Activated T-cell treated with anti-CD3 and anti-CD28 coated beads for 1 hour (primary cell): ENCODE measurements around the gene PIN4.
"Not testable (repeated sequence)": the region's sequence is repeated elsewhere in the genome, so short reads cannot be mapped to it uniquely, and the experiment has no call there.

ENCODE experiments used
- DNase-seq: peaks from one replicate; pipeline ENCODE4 v3.0.0-alpha.2; 2020; ENCODE audit warnings: low read depth

Gene PIN4

DNA sequence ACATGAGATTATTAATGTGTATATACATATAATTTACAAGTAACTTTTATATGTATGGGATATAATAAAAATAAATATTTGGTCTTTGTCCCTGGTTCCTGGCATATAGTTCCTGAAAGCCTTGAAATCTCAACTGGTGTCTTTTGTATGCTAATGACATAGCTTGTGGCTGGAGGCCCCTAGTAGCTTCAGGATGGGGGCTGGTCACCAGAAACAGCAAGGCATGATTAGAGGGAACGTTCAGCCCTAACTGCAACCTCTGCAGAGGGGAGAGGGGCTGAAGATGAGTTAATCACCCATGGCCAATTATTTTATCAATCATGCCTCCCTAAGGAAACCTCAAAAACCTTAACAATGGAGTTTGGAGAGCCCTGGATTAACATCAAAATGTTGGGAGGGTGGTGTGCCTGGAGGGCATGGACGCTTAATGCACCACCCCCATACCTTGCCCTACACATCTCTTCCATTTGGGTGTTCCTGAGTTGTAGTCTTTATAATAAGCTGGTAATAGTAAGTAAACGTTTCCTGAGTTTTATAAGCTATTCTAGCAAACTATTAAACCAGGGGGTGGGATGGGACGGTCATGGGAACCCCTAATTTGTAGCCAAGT, 21.3 kb downstream of the PIN4 start:
- no peak for DNase-seq

GRCh38 chrX:72203421-72203820, 21.9 kb downstream of the PIN4 start:
- no peak for DNase-seq

DNA sequence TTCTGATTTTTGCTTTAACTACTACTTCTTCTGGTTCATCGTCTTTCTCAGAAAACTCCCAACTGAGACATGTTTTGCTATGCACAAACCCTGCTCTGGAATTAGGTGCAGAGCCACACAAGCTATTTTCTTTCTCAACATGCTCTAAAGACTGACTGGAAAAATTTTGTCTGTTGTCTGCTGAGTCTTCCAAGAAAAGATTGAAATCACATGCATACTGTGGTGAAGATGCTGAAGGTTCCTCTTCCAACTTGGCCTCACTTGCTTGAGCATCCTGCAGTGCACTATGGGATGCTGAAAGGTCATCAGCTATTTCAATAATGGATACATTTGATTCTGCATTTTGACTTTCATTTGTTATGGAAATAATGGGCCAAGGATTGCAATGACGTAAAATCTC, 24.1 kb downstream of the PIN4 start:
- DNase-seq, result no peak

DNA sequence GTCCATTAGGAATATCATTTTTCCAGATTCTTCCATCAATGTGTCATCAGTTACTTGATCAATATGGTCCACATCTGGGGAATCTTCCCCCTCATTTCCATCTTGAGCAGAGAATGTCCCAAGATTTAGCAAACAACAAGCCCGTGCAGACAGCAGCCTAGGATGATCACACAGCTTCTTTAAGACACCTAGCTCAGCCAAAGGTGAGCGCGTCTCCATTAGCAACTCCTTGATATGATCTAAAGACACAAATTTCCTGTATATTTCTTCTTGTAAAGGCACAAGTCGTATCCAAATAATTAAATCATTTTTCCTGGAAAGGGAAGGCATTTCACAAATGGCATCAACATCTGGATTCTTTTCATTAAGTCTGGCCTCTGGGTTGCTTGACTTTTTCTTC, 25.8 kb downstream of the PIN4 start:
- no peak for DNase-seq

DNA sequence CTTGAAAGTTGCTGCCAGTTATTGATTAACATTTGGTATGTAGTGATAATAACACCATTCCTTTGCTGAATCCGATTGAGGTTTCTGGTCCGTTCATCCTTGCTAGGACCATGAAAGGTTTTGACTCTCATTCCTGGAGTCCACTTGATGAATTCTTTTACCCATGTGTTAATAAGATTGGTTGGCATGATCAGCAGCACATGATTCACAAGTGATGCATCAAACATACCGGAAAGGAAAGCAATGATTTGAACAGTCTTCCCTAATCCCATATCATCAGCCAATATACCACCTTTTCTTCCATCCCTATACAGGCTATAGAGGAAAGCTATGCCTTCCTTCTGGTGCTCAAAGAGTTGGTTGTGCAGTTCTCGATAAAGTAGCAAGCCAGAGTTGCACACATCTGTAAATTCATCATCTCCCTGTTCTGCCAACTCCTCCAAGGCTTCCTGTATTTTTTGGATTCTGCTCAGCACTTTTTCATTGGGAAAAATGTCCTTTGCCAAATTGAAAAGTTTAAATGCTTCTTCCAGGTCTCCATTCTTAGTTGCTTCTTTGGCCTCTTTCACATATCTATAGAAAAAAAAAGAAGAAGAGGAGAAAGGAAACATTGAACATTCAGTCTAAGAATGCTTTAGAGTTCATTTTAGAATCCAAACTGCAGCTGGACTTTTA, 26.7 kb downstream of the PIN4 start:
- no peak for DNase-seq

DNA sequence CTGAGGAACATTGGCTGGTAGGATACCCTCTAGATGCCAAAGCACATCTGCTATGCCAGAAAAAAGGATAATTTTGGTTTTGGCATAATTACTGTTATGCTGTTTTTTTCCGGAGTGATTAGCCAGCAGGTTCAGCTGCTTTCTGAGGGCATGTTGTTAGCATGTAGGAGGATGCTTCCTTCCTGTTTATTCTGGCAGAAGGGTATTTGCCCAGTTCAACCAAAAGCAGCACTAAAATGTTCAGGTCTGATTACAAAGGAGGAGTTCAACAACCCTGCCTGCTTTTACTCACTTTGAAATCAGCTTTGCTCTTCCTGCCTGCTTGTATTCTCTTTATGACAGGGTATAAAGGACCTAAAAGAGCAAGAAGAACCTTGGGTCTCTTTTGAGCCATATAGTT, 35.4 kb downstream of the PIN4 start:
- DNase-seq, result no peak

DNA sequence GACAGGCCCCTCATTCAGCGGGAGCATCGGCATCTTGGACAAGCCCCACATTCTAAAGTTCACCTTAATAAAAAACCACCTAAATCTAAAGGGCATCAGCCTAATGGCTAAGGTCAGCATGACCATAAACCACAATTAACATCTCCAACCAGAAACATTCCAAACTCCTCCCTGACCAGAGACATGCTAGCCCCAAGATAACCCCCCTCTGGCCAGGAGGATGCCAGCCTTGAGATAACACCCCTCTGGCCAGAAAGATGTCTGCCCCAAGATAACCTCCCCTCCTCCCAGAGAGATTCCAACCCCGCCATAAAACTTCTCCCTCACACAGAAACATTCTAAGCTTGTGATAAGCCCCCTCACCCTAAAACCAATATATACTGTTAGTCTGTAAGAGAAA, 38.8 kb downstream of the PIN4 start:
- DNase-seq, result not testable (repeated sequence)

DNA sequence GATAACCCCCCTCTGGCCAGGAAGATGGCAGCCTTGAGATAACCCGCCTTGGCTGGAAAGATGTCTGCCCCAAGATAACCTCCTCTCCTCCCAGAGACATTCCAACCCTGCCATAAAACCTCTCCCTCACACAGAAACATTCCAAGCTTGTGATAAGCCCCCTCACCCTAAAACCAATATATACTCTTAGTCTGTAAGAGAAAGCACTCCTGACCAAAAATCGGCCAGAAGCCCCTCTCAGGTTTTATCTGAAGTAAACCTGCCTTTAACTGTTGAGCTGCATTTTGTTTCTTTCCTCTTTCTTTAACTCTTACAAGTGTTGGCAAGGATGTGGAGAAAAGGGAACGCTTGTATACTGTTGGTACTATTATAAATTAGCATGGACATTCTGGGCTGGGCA, 48.7 kb downstream of the PIN4 start:
- DNase-seq, result no peak

GRCh38 chrX:72236841-72237240, 55.3 kb downstream of the PIN4 start:
- DNase-seq, result no peak

- no peak for DNase-seq
These were observed 56.6 kb downstream of the PIN4 start for GRCh38 chrX:72238183-72238582.

DNA sequence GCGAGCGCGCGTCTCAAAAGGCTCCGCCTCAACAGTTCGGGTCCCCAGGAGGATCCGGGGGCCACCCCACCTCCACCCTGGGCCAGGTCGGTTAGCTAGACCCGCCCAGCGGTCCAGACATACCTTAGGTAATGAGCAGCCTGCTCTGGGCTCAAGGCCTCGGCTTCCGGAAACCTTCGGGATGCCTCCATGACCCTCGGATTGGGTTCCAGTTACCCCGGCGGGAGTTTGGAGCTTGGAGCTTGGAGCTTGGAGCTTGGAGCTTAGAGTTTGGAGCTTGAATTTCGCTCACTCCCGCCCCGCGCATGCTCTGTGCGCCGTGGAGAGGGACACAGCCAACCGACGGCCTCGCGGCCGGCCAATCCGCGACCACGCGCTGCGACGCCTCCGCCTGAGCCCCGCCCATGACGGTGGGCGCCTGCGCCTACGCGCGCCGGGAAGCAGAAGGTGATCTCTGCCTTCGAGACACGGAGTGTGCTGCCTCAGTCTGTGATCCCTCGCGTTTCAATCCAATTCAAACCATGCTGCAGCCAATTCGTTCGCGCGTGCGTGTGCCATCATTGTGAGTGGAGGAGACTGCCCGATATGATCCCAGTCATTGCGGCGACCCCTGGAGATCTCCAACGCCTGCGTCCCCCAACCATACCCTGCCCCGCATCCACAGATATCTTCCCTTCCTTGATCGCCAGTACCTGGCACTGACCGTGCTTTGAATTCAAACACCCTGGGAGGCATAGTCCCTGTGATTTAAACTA, 57.3 kb downstream of the PIN4 start, which contains the start of gene ERCC6L:
TSS of gene ERCC6L (minus strand) at position 307 of the 755 bp plus-strand sequence. CDS start at position 191, 116 bp downstream.
- DNase-seq, result peak; percentile 71

GRCh38 chrX:72240976-72241375, 59.4 kb downstream of the PIN4 start:
- DNase-seq, result no peak

DNA sequence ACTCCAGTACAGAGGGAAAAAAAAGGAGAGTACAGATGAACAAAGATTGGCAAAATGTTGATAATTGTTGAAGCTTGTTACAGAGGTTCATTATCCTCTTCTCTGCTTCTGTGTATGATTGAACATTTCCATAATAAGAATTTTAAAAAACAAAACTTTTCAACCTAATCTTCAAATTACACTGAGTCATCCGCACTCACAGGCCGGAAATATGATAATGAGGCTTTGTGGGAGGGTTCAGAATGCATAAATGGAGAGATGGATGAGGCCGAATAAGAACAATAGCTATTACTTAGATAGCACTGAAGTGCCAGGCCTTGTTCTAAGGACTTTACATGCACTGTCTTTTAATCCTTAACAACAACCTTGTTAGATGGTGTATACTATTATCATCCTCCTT, 61.9 kb downstream of the PIN4 start:
- DNase-seq, result no peak

GRCh38 chrX:72245461-72246089, 64.0 kb downstream of the PIN4 start:
- DNase-seq, result peak; percentile 10

DNA sequence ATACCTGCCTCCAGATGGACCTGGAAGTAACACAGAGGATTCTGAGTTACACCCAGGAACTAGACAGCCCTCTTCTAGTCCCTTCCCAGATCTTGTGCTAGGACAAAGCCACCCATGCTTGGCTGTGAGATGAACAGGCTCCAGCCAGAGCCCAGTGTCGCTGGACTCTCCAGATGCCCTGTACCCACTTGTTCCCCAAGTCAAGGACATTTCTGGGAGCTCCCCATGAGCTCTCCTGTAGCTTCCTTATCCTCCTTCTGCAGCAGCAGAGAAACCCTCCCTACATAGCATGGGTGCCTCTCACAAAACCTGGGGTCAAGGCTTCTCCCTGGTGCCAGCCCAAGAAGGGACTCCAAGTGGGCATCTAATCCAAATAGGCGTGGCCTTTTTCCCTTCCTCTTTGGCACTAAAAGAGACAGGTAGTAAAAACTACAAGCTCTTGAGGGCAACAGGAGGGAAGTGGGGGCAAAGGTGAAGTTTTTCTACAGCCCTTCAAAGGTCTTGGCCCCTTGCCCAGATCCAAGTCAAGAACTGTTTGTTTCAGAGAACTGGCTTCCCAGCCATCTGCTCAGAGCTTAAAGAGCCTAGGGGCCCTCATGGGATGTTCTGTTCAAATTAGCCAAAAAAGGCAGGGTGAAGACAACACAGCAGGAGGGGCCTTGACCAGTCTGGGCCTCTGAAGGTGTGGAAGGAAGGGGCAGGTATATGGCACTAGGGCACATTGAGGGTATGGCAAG, 65.8 kb downstream of the PIN4 start:
- no peak for DNase-seq
